ENCODE measurements around the gene MAN1B1.

The MAN1B1 gene

DNA sequence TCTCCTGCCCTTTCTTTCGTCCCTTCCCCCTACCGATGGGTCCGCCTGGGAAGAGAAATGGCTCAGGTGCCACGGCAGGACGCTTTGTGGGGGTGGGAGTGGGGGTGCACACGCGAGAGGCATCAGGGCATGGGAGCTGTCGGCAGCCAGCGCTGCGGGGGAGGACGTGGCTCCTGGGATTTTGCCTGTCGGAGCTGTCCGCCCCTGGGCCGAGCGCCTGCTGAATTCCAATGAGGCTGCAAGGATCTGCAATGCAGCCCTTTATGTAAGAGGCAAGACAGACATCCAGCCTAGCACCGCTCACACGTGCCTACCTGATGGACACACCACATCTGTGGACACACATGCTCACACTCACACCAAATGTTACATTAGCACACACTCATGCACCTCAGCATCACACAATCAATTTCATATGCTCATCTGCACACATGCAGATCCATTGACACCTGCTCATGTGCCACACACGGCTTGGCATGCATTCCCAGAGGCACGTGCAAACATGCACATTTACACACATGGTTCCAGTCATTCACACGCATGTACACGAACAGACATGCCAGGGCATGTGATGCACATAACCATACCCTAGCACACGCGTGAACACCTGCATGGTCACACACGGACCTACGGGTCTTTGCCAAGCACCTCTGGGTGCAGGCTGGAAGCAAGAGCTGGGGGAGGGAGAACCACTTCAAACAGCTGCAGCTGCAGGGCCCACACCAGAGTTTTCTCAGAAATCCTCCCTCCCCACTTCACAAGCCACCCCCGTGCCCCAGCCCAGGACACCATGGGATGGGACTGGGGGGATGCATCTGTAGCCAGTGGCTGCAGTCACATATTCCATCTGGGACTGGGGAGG lies 53.6 kb downstream of the MAN1B1 start:
- TF ChIP-seq ARNTL (CRISPR knock-in tag; IDR thresholded peaks at IDR 0.05; ENCODE audit: borderline replicate concordance, low read depth) (no peak), ESRRG (CRISPR knock-in tag; IDR thresholded peaks at IDR 0.05) (no peak), ZC3H10 (CRISPR knock-in tag; IDR thresholded peaks at IDR 0.05) (no peak), ZFP3 (CRISPR knock-in tag; IDR thresholded peaks at IDR 0.05) (no peak), CSDC2 (CRISPR knock-in tag; IDR thresholded peaks at IDR 0.05) (no peak), SNAI2 (CRISPR knock-in tag; IDR thresholded peaks at IDR 0.05) (no peak), OSR1 (CRISPR knock-in tag; IDR thresholded peaks at IDR 0.05) (no peak)
- TF ChIP-seq, protein P1, sequence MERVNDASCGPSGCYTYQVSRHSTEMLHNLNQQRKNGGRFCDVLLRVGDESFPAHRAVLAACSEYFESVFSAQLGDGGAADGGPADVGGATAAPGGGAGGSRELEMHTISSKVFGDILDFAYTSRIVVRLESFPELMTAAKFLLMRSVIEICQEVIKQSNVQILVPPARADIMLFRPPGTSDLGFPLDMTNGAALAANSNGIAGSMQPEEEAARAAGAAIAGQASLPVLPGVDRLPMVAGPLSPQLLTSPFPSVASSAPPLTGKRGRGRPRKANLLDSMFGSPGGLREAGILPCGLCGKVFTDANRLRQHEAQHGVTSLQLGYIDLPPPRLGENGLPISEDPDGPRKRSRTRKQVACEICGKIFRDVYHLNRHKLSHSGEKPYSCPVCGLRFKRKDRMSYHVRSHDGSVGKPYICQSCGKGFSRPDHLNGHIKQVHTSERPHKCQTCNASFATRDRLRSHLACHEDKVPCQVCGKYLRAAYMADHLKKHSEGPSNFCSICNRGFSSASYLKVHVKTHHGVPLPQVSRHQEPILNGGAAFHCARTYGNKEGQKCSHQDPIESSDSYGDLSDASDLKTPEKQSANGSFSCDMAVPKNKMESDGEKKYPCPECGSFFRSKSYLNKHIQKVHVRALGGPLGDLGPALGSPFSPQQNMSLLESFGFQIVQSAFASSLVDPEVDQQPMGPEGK (CRISPR knock-in tag; IDR thresholded peaks at IDR 0.05; ENCODE audit: borderline replicate concordance): no peak
- ATAC-seq: no peak

DNA sequence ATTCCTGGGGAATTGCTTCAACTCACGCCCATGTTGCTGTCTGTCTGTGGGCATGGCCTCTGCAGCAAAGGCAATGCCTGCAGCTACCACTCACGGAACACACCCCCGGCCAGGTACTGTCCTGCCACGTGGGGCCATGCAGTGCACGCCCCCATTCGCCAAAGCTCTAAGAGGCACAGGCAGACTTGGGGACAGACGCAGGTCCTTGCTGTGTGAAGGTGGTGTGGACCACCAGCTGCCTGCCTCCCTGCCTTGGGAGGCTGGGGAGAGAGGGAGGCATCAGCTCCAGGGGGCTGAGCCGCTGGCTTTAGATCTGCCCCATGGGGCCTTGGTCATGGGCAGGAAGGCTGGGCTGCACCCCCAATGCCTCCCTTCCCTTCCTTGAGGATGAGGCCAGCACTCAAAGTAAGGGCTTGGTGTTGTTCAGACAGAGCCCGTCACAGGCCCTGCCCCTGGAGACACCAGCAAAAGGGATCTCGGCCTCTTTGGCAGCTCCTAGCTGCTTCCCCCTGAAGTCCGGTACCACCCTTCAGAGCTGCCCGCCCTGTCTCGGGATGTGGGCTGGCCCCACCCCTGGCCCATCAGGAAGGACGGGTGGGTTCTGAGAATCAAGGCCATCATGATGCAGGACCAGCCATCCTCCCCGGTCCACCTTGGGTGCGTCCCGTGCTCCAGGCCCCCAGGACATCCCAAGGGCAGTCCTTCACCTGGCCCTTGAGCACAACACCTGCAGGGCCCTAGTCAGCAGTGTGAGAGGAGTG lies 54.4 kb downstream of the MAN1B1 start:
- TF ChIP-seq, protein P1 (CRISPR knock-in tag; IDR thresholded peaks at IDR 0.05; ENCODE audit: borderline replicate concordance): no peak
- TF ChIP-seq BACH2 (CRISPR knock-in tag; IDR thresholded peaks at IDR 0.05; ENCODE audit: borderline replicate concordance): no peak
- no peak for TF ChIP-seq ARNTL (CRISPR knock-in tag; IDR thresholded peaks at IDR 0.05; ENCODE audit: borderline replicate concordance, low read depth)
- TF ChIP-seq GLIS3 (CRISPR knock-in tag; IDR thresholded peaks at IDR 0.05): no peak
- TF ChIP-seq ZFP30 (CRISPR knock-in tag; IDR thresholded peaks at IDR 0.05): no peak
- TF ChIP-seq ZNF8 (CRISPR knock-in tag; IDR thresholded peaks at IDR 0.05): no peak
- TF ChIP-seq CSDC2 (CRISPR knock-in tag; IDR thresholded peaks at IDR 0.05): no peak
- TF ChIP-seq OSR1 (CRISPR knock-in tag; IDR thresholded peaks at IDR 0.05): no peak
- TF ChIP-seq ZNF565 (CRISPR knock-in tag; conservative IDR thresholded peaks at IDR 0.05; ENCODE audit: low read depth): no peak
- no peak for TF ChIP-seq TCF4 (CRISPR knock-in tag; IDR thresholded peaks at IDR 0.05; ENCODE audit: borderline replicate concordance)
- TF ChIP-seq ESRRG (CRISPR knock-in tag; IDR thresholded peaks at IDR 0.05): no peak
- no peak for TF ChIP-seq TOX (CRISPR knock-in tag; IDR thresholded peaks at IDR 0.05; ENCODE audit: borderline replicate concordance)
- TF ChIP-seq, protein P2, sequence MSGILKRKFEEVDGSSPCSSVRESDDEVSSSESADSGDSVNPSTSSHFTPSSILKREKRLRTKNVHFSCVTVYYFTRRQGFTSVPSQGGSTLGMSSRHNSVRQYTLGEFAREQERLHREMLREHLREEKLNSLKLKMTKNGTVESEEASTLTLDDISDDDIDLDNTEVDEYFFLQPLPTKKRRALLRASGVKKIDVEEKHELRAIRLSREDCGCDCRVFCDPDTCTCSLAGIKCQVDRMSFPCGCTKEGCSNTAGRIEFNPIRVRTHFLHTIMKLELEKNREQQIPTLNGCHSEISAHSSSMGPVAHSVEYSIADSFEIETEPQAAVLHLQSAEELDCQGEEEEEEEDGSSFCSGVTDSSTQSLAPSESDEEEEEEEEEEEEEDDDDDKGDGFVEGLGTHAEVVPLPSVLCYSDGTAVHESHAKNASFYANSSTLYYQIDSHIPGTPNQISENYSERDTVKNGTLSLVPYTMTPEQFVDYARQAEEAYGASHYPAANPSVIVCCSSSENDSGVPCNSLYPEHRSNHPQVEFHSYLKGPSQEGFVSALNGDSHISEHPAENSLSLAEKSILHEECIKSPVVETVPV (CRISPR knock-in tag; IDR thresholded peaks at IDR 0.05): no peak
- TF ChIP-seq ZNF70 (CRISPR knock-in tag; IDR thresholded peaks at IDR 0.05): no peak
- no peak for TF ChIP-seq ISL1 (CRISPR knock-in tag; IDR thresholded peaks at IDR 0.05)
- TF ChIP-seq RARB (CRISPR knock-in tag; IDR thresholded peaks at IDR 0.05): no peak
- TF ChIP-seq, protein P3, sequence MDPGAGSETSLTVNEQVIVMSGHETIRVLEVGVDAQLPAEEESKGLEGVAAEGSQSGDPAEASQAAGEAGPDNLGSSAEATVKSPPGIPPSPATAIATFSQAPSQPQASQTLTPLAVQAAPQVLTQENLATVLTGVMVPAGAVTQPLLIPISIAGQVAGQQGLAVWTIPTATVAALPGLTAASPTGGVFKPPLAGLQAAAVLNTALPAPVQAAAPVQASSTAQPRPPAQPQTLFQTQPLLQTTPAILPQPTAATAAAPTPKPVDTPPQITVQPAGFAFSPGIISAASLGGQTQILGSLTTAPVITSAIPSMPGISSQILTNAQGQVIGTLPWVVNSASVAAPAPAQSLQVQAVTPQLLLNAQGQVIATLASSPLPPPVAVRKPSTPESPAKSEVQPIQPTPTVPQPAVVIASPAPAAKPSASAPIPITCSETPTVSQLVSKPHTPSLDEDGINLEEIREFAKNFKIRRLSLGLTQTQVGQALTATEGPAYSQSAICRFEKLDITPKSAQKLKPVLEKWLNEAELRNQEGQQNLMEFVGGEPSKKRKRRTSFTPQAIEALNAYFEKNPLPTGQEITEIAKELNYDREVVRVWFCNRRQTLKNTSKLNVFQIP (CRISPR knock-in tag; IDR thresholded peaks at IDR 0.05; ENCODE audit: borderline replicate concordance, low read depth): no peak
- no peak for TF ChIP-seq ZC3H10 (CRISPR knock-in tag; IDR thresholded peaks at IDR 0.05)
- no peak for ATAC-seq
